HCT116 (cell line): ENCODE measurements around the gene RBM47. TPM values are rescaled to one million over a fixed set of nuclear protein-coding genes. Genes with fewer than 3 reads are reported as not detected.

Source experiments
- ATAC-seq: fragments of 200-7000 bp; cut with Tn5 transposase; 2 replicates; pipeline ENCODE4 v1.9.1; 2020; ENCODE audit warnings: mild to moderate bottlenecking, moderate library complexity
- BruUV-seq: library from RNA; stranded (reverse); fragments of 400-500 nt; replicated peaks from 2 replicates; lab custom pipeline; 2021; lab: Mats Ljungman, UMichigan
- CTCF ChIA-PET: fragments of 300-600 bp; sonication (Branson Sonifier 250); formaldehyde crosslinking; loops from one replicate; lab custom pipeline; 2021; ENCODE audit warnings: antibody characterized with exemption; lab: Charles Lee
- POLR2A ChIA-PET: fragments of 300-600, 350-600 bp; sonication (Branson Sonifier 250); formaldehyde crosslinking; loops from one replicate; lab custom pipeline; 2021; ENCODE audit warnings: antibody characterized with exemption; lab: Charles Lee
- RAD21 ChIA-PET, 2 experiments: fragments of 300-600 bp; sonication (Branson Sonifier 250); formaldehyde crosslinking; loops; one replicate each; lab custom pipeline; 2023; ENCODE audit warnings: low total read pairs in 2 of 2; ENCODE audit not compliant: uncharacterized antibody in 2 of 2, unreplicated experiment in 2 of 2, low non-redundant PET in 1 of 2; lab: Charles Lee
- DNase-seq: peaks from one replicate; pipeline ENCODE4 v3.0.0-alpha.2; 2010; ENCODE audit warnings: low read depth, low spot score
- H2AFZ ChIP-seq: fragments of 200-600 bp; shearing (Covaris generic), sonication (generic); 2 replicates; pipeline ENCODE4 v1.6.1; 2017; ENCODE audit warnings: low read depth, mixed run types, mixed read lengths, antibody characterized with exemption, low read length; ENCODE audit not compliant: poor library complexity, severe bottlenecking
- H3K27ac ChIP-seq: 2 replicates; pipeline ENCODE4 v1.5.1; 2012; ENCODE audit warnings: low read depth, low read length
- H3K27me3 ChIP-seq: fragments of 200-600 bp; sonication (generic); 2 replicates; pipeline ENCODE4 v1.6.1; 2016; ENCODE audit warnings: mixed run types, low read length, mixed read lengths; ENCODE audit not compliant: insufficient read depth
- H3K36me3 ChIP-seq, 2 experiments: fragments of 200-500 bp in 1 of 2; fragments of 200-600 bp in 1 of 2; sonication (Bioruptor generic) in 1 of 2; sonication (generic) in 1 of 2; 2 replicates each; pipeline versions ENCODE4 v1.5.1 to v1.6.1; 2014 to 2016; ENCODE audit warnings: low read length in 2 of 2, inconsistent platforms in 1 of 2, mixed read lengths in 1 of 2, mixed run types in 1 of 2; ENCODE audit not compliant: insufficient read depth in 2 of 2, control insufficient read depth in 1 of 2
- H3K4me1 ChIP-seq, 2 experiments: fragments of 200-600 bp in 1 of 2; sonication (generic) in 1 of 2; 2 replicates each; pipeline versions ENCODE4 v1.5.1 to v1.6.1; 2012 to 2017; ENCODE audit warnings: low read length in 2 of 2, inconsistent platforms in 1 of 2, mild to moderate bottlenecking in 1 of 2, mixed read lengths in 1 of 2, mixed run types in 1 of 2, moderate library complexity in 1 of 2; ENCODE audit not compliant: insufficient read depth in 2 of 2, control insufficient read depth in 1 of 2
- H3K4me2 ChIP-seq: fragments of 200-600 bp; sonication (generic); 2 replicates; pipeline ENCODE4 v1.6.1; 2017; ENCODE audit warnings: mixed run types, low read length, mixed read lengths
- H3K4me3 ChIP-seq, 2 experiments: fragments of 200-600 bp in 1 of 2; sonication (generic) in 1 of 2; replicated peaks in 1 of 2; 2 replicates each; pipeline ENCODE4 v1.5.1; 2011 to 2016; ENCODE audit warnings: low read length in 2 of 2, control low read depth in 1 of 2, low read depth in 1 of 2, mild to moderate bottlenecking in 1 of 2, mixed read lengths in 1 of 2, mixed run types in 1 of 2
- H3K79me2 ChIP-seq: fragments of 200-600 bp; sonication (generic); 2 replicates; pipeline ENCODE4 v1.6.1; 2017; ENCODE audit warnings: mild to moderate bottlenecking, mixed run types, low read length, moderate library complexity, mixed read lengths; ENCODE audit not compliant: insufficient read depth
- H3K9ac ChIP-seq: fragments of 200-600 bp; sonication (generic); 2 replicates; pipeline ENCODE4 v1.6.1; 2016; ENCODE audit warnings: low read length, mixed read lengths
- H3K9me2 ChIP-seq: fragments of 200-600 bp; sonication (generic), shearing (Covaris generic); 2 replicates; pipeline ENCODE4 v1.6.1; 2017; ENCODE audit warnings: mixed run types, mild to moderate bottlenecking, moderate library complexity; ENCODE audit not compliant: insufficient read depth
- H3K9me3 ChIP-seq, 2 experiments: fragments of 200-500 bp in 1 of 2; fragments of 200-600 bp in 1 of 2; sonication (Bioruptor generic) in 1 of 2; sonication (generic) in 1 of 2; 2 replicates each; pipeline ENCODE4 v1.6.1; 2014 to 2017; ENCODE audit warnings: low read length in 2 of 2, mixed read lengths in 2 of 2, inconsistent platforms in 1 of 2, low read depth in 1 of 2, mild to moderate bottlenecking in 1 of 2, mixed run types in 1 of 2, moderate library complexity in 1 of 2; ENCODE audit not compliant: control insufficient read depth in 1 of 2, insufficient read depth in 1 of 2
- H4K20me1 ChIP-seq: fragments of 200-600 bp; sonication (generic), shearing (Covaris generic); 2 replicates; pipeline ENCODE4 v1.6.1; 2017; ENCODE audit warnings: mixed run types, mild to moderate bottlenecking, moderate library complexity; ENCODE audit not compliant: insufficient read depth
- CBX3 ChIP-seq: IDR thresholded peaks from 2 replicates; pipeline ENCODE4 v1.6.1; 2012; ENCODE audit warnings: low read depth
- CEBPB ChIP-seq: IDR thresholded peaks from 2 replicates; pipeline ENCODE4 v1.6.1; 2012; ENCODE audit warnings: low read depth
- EGR1 ChIP-seq: IDR thresholded peaks from 2 replicates; pipeline ENCODE4 v1.6.1; 2012; ENCODE audit warnings: low read depth
- EZH2 ChIP-seq: fragments of 200-600 bp; sonication (generic); IDR thresholded peaks from 2 replicates; pipeline ENCODE4 v1.6.1; 2017; ENCODE audit warnings: antibody characterized with exemption, mixed run types
- EZH2phosphoT487 ChIP-seq: fragments of 200-600 bp; IDR thresholded peaks from 2 replicates; pipeline ENCODE4 v1.6.1; 2018; ENCODE audit warnings: antibody characterized with exemption, borderline replicate concordance
- SP1 ChIP-seq: IDR thresholded peaks from 2 replicates; pipeline ENCODE4 v1.6.1; 2012; ENCODE audit warnings: low read depth
- SRF ChIP-seq: IDR thresholded peaks from 2 replicates; pipeline ENCODE4 v1.6.1; 2012; ENCODE audit warnings: low read depth
- TCF7L2 ChIP-seq: IDR thresholded peaks from 2 replicates; pipeline ENCODE4 v1.7.0; 2011; ENCODE audit warnings: borderline replicate concordance, inconsistent platforms; ENCODE audit not compliant: insufficient read depth, insufficient read length; ENCODE audit errors: extremely low read depth
- ZFX ChIP-seq: fragments of 450-650 bp; IDR thresholded peaks from 2 replicates; pipeline ENCODE4 v1.6.1; 2017
- ZNF274 ChIP-seq: fragments of 200-500 bp; sonication (Bioruptor generic); IDR thresholded peaks from 2 replicates; pipeline ENCODE4 v1.6.1; 2014; ENCODE audit warnings: mild to moderate bottlenecking, low read depth, low read length, inconsistent platforms
- intact Hi-C: fragments of 100-400 bp; cut with micrococcal nuclease; formaldehyde crosslinking; loops from 2 replicates; pipeline ENCODE4 v1.10.0; 2022
- total RNA-seq: library from RNA; stranded (reverse); gene quantifications from one replicate; pipeline ENCODE4 v1.2.1, GENCODE V29; 2021; ENCODE audit not compliant: unreplicated experiment
- TF ChIP-seq, protein P1 (sequence below): IDR thresholded peaks from 2 replicates; pipeline ENCODE4 v1.6.1; 2012; ENCODE audit warnings: low read depth
- TF ChIP-seq, protein P2 (sequence below): IDR thresholded peaks from 2 replicates; pipeline ENCODE4 v1.6.1; 2012

Gene RBM47
- total RNA-seq, 1 experiment from 2014 or later = 22.2 TPM

DNA sequence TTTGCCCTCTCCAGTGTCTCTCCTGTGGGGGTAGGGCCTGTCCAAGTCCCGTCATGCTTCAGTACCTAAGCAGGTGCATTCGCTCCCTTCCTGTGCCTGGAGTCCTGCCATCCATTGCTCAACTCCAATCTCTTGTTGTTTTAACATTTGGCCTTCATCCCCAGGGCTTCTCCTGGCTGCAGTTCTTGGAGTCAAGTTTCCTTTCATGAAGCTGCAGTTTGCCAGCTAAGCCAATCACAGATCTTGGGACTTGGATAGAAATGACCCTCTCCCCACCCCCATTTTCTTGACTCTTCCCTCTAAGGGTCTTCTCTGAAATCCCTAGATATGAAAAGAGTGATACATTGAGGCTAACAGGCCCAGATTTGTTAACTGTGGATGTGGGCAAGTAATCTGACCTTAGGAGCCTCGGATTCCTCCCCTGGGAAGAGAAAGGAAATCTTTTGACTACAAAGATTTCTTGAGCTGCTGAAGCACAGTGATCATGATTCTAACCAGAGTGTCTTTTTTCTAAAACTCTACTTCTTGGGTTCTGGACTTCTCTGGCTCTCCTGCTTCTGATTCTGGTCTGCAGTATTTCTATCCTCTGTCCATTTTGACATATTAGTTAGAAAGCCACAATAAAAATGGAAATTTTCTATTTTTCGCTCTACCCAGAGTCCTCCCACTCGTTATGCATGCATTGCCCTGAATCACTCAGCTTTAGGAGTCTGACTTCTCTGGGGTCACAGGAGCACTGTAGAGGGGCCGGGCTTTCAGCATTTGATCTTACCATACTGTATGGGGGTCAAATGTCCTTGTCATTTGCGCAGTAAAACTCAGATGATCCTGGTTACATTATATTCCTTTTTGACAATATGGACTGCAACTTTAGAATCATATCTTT, 233.5 kb downstream of the RBM47 start:
- H3K4me1 ChIP-seq = peaks cover 7 to 9% of the 10 kb centered on the region in 2 experiments; a peak in 3 of 4 replicates
- CTCF ChIA-PET = no interaction called here
- H3K79me2 ChIP-seq = no peaks in the 10 kb centered on the region
- no peaks in the 10 kb centered on the region for H3K9me2 ChIP-seq
- H2AFZ ChIP-seq = no peak overlapping the region
- no peak overlapping the region for H3K9ac ChIP-seq
- intact Hi-C loops = no loop called here
- H4K20me1 ChIP-seq = no peaks in the 10 kb centered on the region
- H3K27ac ChIP-seq = no peak overlapping the region
- no peak overlapping the region for H3K4me3 ChIP-seq
- H3K4me2 ChIP-seq = no peak overlapping the region
- ATAC-seq (no peak; the same call in 1 of the 2 replicates), DNase-seq (no peak)
- no peaks in the 10 kb centered on the region for H3K36me3 ChIP-seq
- RAD21 ChIA-PET = no interaction called here
- no peaks in the 10 kb centered on the region for H3K27me3 ChIP-seq
- no peaks in the 10 kb centered on the region for H3K9me3 ChIP-seq
- no peak for TF ChIP-seq EGR1
- TF ChIP-seq ZFX = no peak
- TF ChIP-seq ZNF274 = no peak
- TF ChIP-seq SP1 = peak; percentile 26; the same call in 1 of the 2 replicates
- no peak for TF ChIP-seq EZH2phosphoT487
- no peak for TF ChIP-seq SRF
- peak; percentile 93 for TF ChIP-seq CEBPB
- TF ChIP-seq TCF7L2 = peak; percentile 43
- POLR2A ChIA-PET = no interaction called here
- BruUV-seq = no TSS peak

DNA sequence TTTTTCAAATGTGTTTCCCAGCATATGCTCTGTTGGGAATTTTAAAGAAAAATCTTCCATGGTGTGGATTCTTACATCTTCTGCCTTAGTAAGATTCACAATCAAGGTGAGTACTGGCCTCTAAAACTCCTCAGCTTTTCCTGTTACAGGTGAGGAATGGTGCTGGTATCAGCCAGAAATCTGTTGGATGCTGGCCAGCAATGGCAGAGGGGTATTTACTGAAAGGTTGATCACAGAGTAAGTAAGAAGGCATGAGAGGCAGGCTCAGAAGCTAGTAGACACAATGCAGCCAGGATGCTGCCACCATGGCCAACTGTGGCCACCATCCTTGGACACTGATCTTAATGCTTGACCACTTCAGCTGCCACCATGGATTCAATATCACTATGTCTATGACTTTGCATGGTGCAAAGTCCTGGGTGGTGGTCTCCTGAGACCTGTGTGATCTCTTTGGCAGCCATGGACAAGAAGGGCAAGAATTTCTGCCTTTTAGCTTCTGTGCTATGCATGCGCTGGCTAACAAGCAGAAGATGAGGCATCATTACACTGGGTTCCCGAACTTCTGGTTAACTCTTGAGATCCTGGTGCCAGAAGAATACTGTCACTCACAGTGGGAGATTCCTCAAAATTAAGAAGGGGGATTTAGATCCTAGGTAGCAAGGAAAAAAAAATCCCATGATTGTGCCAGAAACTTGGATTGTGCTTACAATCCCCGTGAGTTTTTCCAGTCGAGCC, 234.3 kb downstream of the RBM47 start:
- ChIA-PET POLR2A (no interaction called here), RAD21 (no interaction called here), CTCF (no interaction called here)
- Histone ChIP-seq H3K27ac (no peak overlapping the region), H3K4me1 (peaks cover 7 to 9% of the 10 kb centered on the region in 2 experiments; a peak in 3 of 4 replicates), H3K27me3 (no peaks in the 10 kb centered on the region), H3K9me2 (no peaks in the 10 kb centered on the region), H3K79me2 (no peaks in the 10 kb centered on the region), H2AFZ (no peak overlapping the region), H3K9me3 (no peaks in the 10 kb centered on the region), H3K4me2 (no peak overlapping the region), H3K4me3 (no peak overlapping the region), H4K20me1 (no peaks in the 10 kb centered on the region), H3K9ac (no peak overlapping the region), H3K36me3 (no peaks in the 10 kb centered on the region)
- intact Hi-C loops = no loop called here
- no TSS peak for BruUV-seq
- ATAC-seq (no peak), DNase-seq (no peak)
- TF ChIP-seq EZH2 (no peak), SRF (no peak), ZFX (no peak), EGR1 (no peak), CBX3 (no peak)
- TF ChIP-seq, protein P1, sequence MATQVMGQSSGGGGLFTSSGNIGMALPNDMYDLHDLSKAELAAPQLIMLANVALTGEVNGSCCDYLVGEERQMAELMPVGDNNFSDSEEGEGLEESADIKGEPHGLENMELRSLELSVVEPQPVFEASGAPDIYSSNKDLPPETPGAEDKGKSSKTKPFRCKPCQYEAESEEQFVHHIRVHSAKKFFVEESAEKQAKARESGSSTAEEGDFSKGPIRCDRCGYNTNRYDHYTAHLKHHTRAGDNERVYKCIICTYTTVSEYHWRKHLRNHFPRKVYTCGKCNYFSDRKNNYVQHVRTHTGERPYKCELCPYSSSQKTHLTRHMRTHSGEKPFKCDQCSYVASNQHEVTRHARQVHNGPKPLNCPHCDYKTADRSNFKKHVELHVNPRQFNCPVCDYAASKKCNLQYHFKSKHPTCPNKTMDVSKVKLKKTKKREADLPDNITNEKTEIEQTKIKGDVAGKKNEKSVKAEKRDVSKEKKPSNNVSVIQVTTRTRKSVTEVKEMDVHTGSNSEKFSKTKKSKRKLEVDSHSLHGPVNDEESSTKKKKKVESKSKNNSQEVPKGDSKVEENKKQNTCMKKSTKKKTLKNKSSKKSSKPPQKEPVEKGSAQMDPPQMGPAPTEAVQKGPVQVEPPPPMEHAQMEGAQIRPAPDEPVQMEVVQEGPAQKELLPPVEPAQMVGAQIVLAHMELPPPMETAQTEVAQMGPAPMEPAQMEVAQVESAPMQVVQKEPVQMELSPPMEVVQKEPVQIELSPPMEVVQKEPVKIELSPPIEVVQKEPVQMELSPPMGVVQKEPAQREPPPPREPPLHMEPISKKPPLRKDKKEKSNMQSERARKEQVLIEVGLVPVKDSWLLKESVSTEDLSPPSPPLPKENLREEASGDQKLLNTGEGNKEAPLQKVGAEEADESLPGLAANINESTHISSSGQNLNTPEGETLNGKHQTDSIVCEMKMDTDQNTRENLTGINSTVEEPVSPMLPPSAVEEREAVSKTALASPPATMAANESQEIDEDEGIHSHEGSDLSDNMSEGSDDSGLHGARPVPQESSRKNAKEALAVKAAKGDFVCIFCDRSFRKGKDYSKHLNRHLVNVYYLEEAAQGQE = no peak
- TF ChIP-seq, protein P2, sequence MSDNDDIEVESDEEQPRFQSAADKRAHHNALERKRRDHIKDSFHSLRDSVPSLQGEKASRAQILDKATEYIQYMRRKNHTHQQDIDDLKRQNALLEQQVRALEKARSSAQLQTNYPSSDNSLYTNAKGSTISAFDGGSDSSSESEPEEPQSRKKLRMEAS = no peak
